Skeletal muscle tissue (tissue), 4 donors: Measurements from ENCODE around the gene COPS9. TPM values are rescaled to one million over a fixed set of nuclear protein-coding genes. Genes with fewer than 3 reads are reported as not detected.

ENCODE experiments used
- H3K27ac ChIP-seq: one replicate; pipeline ENCODE4 v1.7.0; 2013; ENCODE audit warnings: mild to moderate bottlenecking, low read depth, low read length, inconsistent platforms
- H3K27me3 ChIP-seq, 3 donors: one replicate each; pipeline ENCODE4 v1.7.0; 2013; ENCODE audit warnings: low read length in 3 of 3; ENCODE audit not compliant: control insufficient read depth in 3 of 3, insufficient read depth in 3 of 3
- H3K36me3 ChIP-seq, 3 donors: one replicate each; pipeline ENCODE4 v1.7.0; 2013; ENCODE audit warnings: low read length in 3 of 3; ENCODE audit not compliant: control insufficient read depth in 3 of 3, insufficient read depth in 3 of 3
- H3K4me1 ChIP-seq, 3 donors: one replicate each; pipeline ENCODE4 v1.7.0; 2013; ENCODE audit warnings: low read length in 3 of 3, mild to moderate bottlenecking in 3 of 3; ENCODE audit not compliant: control insufficient read depth in 3 of 3, insufficient read depth in 3 of 3
- H3K4me3 ChIP-seq, 3 donors: one replicate each; pipeline ENCODE4 v1.7.0; 2013; ENCODE audit warnings: low read length in 3 of 3
- H3K9ac ChIP-seq, 3 donors: one replicate each; pipeline ENCODE4 v1.7.0; 2013; ENCODE audit warnings: low read length in 3 of 3, mild to moderate bottlenecking in 3 of 3, moderate library complexity in 2 of 3, low read depth in 1 of 3
- H3K9me3 ChIP-seq, 3 donors: one replicate each; pipeline ENCODE4 v1.7.0; 2013; ENCODE audit warnings: low read length in 3 of 3; ENCODE audit not compliant: control insufficient read depth in 3 of 3
- total RNA-seq: library from RNA; depleted of rRNA; stranded (reverse); fragments of >200 nt; gene quantifications from one replicate; pipeline ENCODE4 v1.2.3, GENCODE V29; 2014
- donor health status: Osteomylitis.

COPS9 gene
- total RNA-seq, 1 donor from 2014 or later = 115 TPM

GRCh38 chr2:240166191-240166590 is 30.1 kb upstream of the COPS9 start:
- H3K4me3 ChIP-seq = no peak overlapping the region
- H3K4me1 ChIP-seq = no peaks in the 10 kb centered on the region
- no peaks in the 10 kb centered on the region for H3K9me3 ChIP-seq
- H3K27ac ChIP-seq = no peak overlapping the region
- H3K9ac ChIP-seq = no peak overlapping the region
- H3K27me3 ChIP-seq = peaks cover 0 to 32% (median 18%) of the 10 kb centered on the region in 3 donors
- H3K36me3 ChIP-seq = no peaks in the 10 kb centered on the region

DNA sequence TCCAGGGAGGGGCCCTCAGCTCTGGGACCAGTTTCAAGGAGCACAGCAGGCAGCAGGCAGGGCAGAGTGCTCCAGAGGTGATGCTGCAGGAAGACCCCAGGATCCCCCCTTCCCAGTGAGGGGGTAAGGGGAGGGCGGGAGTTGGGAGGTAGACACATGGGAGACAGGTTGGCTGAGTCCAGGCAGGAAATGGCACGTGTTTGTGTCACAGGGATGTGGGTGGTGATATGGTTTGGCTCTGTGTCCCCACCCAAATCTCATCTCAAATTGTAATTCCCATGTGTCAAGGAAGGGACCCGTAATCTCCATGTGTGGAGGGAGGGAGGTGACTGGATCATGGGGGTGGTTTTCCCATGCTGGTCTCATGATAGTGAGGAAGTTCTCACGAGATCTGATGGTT is 29.6 kb upstream of the COPS9 start:
- no peak overlapping the region for H3K4me3 ChIP-seq

DNA sequence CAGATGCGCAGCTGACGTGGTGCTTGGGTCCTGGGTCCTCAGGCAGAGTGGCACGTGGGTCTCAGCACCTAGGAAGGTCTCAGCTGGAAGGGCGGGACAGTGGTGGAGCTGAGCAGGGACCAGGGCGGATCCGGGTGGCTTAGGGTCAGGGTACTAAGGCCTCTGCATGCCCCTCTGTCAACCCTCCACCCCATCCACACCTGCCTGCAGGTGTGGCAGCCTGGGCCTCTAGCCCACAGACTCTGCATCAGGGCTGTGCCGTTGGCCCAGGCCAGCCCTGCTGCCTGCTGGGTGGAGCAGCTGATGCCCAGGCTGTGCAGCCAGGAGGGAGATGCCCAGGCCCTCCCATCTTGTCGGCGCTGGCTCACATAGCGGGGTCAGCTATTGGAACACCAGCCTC is 28.9 kb upstream of the COPS9 start:
- Histone ChIP-seq H3K4me1 (no peaks in the 10 kb centered on the region), H3K4me3 (no peak overlapping the region), H3K27ac (no peak overlapping the region), H3K9me3 (no peaks in the 10 kb centered on the region), H3K9ac (no peak overlapping the region), H3K36me3 (no peaks in the 10 kb centered on the region), H3K27me3 (peaks cover 0 to 35% (median 25%) of the 10 kb centered on the region in 3 donors)

More for the DNA sequence above, 29.6 kb upstream of the COPS9 start:
- H3K9me3 ChIP-seq = no peaks in the 10 kb centered on the region
- H3K27ac ChIP-seq = no peak overlapping the region
- no peaks in the 10 kb centered on the region for H3K4me1 ChIP-seq
- no peaks in the 10 kb centered on the region for H3K36me3 ChIP-seq
- peaks cover 0 to 32% (median 22%) of the 10 kb centered on the region in 3 donors for H3K27me3 ChIP-seq
- H3K9ac ChIP-seq = no peak overlapping the region

DNA sequence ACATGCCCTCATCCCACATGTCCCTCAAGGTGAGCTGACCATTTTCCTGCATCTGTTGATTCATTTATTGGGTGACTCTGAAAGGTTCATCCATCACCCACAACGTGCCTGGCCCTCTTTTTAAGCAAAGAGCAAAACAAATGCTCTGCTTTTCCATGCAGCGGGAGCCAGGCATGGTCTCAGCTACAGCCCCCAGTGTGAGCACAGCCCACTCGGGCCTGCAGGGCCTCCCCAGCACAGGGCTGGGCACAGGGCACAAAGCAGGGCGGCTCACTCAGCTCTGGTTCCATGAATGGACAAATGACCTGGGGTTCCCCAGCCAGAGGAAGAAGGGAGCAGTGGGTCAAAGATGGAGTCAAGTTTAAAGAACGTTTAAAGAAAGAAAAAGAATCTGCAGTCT is 28.5 kb upstream of the COPS9 start:
- H3K9ac ChIP-seq = no peak overlapping the region

DNA sequence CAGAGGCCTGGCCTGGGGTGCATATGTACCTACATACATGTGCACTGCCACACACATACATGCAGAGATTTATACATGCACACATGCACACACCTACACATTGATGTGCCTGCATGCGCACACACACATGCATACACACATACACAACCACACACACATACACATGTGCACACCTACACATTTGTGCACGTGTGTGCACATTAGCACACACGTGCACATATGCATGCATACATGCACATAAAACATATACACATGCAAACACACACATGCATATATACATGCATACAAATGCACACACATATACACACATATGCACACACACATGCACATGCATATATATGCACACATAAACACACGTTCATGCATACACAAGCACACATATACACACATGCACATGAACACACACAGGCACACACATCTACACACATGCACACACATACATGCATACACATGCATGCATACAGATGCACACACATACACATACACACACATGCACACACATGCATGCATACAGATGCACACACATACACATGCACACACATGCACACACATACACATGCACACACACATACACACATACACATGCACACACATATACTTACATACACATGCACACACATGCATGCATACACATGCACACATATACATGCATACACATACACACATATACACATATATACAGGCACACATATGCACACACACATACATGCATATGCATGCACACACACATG is 27.9 kb upstream of the COPS9 start:
- H3K27me3 ChIP-seq = peaks cover 0 to 33% (median 24%) of the 10 kb centered on the region in 3 donors
- no peak overlapping the region for H3K27ac ChIP-seq
- no peak overlapping the region for H3K4me3 ChIP-seq
- H3K4me1 ChIP-seq = no peaks in the 10 kb centered on the region
- no peak overlapping the region for H3K9ac ChIP-seq
- H3K36me3 ChIP-seq = no peaks in the 10 kb centered on the region
- no peaks in the 10 kb centered on the region for H3K9me3 ChIP-seq

More for the DNA sequence above, 28.5 kb upstream of the COPS9 start:
- H3K4me3 ChIP-seq = no peak overlapping the region
- H3K9me3 ChIP-seq = no peaks in the 10 kb centered on the region
- H3K27ac ChIP-seq = no peak overlapping the region
- H3K4me1 ChIP-seq = no peaks in the 10 kb centered on the region
- H3K27me3 ChIP-seq = peaks cover 0 to 35% (median 25%) of the 10 kb centered on the region in 3 donors
- no peaks in the 10 kb centered on the region for H3K36me3 ChIP-seq

DNA sequence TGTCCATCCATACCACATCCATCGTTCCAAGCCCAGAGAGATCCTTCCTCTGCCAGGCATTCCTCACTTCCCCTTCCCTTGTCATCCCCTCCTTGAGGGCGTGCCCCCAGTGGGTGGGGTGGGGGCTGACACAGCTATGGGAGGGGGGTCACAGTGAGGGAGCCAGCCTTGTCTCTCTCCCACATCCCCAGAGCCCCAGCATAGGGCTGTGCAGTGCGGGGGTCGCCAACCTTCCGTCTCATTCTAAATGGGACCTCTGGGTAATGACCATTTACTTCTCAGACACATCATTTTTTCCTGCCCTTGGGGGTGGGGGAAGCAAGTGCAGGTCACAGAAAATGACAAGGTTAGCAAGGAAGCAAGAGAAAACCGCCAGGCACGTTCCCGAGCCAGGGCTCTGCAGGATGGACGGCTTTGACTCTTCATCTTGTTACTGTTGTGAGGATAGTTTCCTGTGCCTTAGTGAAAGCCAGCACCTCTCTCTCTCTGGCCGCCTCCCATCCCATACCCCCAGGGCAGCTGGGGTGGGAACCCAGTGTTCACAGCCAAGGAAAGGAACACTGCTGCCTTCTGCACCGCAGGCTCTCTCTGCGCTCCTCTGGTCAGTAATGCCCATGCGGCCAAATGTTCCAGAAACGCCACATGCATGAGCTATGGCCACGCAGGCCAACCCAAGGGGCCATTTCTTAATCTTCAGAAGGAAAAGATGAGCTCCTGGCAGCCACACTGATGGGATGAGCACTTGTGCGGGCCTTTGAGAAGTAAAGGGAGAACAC is 27.0 kb upstream of the COPS9 start:
- H3K36me3 ChIP-seq = no peaks in the 10 kb centered on the region
- peaks cover 0 to 29% (median 23%) of the 10 kb centered on the region in 3 donors for H3K27me3 ChIP-seq
- no peaks in the 10 kb centered on the region for H3K9me3 ChIP-seq
- no peaks in the 10 kb centered on the region for H3K4me1 ChIP-seq
- H3K4me3 ChIP-seq = no peak overlapping the region
- H3K27ac ChIP-seq = no peak overlapping the region
- H3K9ac ChIP-seq = no peak overlapping the region

GRCh38 chr2:240162531-240162930 is 26.4 kb upstream of the COPS9 start:
- no peak overlapping the region for H3K27ac ChIP-seq
- no peaks in the 10 kb centered on the region for H3K36me3 ChIP-seq
- no peak overlapping the region for H3K4me3 ChIP-seq
- H3K27me3 ChIP-seq = peaks cover 0 to 25% (median 20%) of the 10 kb centered on the region in 3 donors
- H3K4me1 ChIP-seq = no peaks in the 10 kb centered on the region
- no peaks in the 10 kb centered on the region for H3K9me3 ChIP-seq
- H3K9ac ChIP-seq = no peak overlapping the region

- Histone ChIP-seq H3K9ac (no peak overlapping the region), H3K4me1 (no peaks in the 10 kb centered on the region), H3K4me3 (no peak overlapping the region), H3K27me3 (peaks cover 0 to 20% (median 20%) of the 10 kb centered on the region in 3 donors), H3K36me3 (no peaks in the 10 kb centered on the region), H3K27ac (no peak overlapping the region), H3K9me3 (no peaks in the 10 kb centered on the region)
Observed at GRCh38 chr2:240162032-240162431, 25.9 kb upstream of the COPS9 start.

DNA sequence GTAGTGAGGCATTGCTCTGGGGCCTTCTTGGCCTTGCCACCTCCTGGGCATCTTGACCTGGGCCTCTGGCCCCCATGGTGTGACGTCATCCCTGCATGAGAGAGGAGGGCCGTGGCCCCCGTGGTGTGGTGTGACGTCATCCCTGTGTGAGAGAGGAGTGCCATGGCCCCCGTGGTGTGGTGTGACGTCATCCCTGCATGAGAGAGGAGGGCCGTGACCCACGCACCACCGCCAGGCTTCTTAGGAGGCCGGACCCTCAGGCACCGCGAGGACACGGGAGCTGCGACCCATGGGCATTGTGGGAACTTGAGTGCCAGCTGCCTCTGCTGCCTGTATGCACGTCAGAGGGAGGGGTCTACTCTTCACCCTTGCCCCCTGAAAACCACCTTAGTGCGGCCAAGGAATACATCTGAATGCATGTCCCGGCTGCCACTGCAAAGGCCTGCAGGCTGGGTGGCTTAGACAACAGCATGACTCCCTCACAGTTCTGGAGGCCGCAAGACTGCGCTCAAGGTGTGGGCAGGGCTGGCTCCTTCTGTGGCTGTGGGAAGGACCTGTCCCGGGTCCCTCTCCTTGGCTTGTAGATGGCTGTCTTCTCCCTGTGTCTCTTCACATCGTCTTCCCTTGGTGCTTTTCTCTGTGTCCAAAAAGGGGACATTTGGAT is 25.1 kb upstream of the COPS9 start:
- peaks cover 0 to 14% (median 12%) of the 10 kb centered on the region in 3 donors for H3K27me3 ChIP-seq
- H3K4me3 ChIP-seq = no peak overlapping the region
- H3K4me1 ChIP-seq = no peaks in the 10 kb centered on the region
- H3K36me3 ChIP-seq = no peaks in the 10 kb centered on the region
- no peak overlapping the region for H3K27ac ChIP-seq
- no peaks in the 10 kb centered on the region for H3K9me3 ChIP-seq
- no peak overlapping the region for H3K9ac ChIP-seq
